Adrenal gland (tissue), 12 donors: Measurements from ENCODE around the gene KLF3. TPM values are rescaled to one million over a fixed set of nuclear protein-coding genes. Genes with fewer than 3 reads are reported as not detected.

Experiments used
- DNase-seq, 7 donors: peaks; one replicate each; pipeline ENCODE4 v3.0.0-alpha.2; 2019 to 2020
- H3K27ac ChIP-seq, 5 donors: fragments of 200-600 bp; sonication (generic) in 4 of 5; 1 replicate in 3 of 5; 2 replicates in 2 of 5; pipeline versions ENCODE4 v1.5.1 to v1.8.0; 2016 to 2020; ENCODE audit warnings: mild to moderate bottlenecking in 1 of 5
- H3K27me3 ChIP-seq: fragments of 200-600 bp; 2 replicates; pipeline ENCODE4 v1.8.0; 2021
- H3K36me3 ChIP-seq, 2 donors: fragments of 200-600 bp; replicated peaks in 1 of 2; 1 replicate in 1 of 2; 2 replicates in 1 of 2; pipeline versions ENCODE4 v1.5.1 to v1.8.0; 2018 to 2022
- H3K4me1 ChIP-seq, 2 donors: fragments of 200-600 bp; replicated peaks in 1 of 2; 1 replicate in 1 of 2; 2 replicates in 1 of 2; pipeline versions ENCODE4 v1.5.1 to v1.8.0; 2018 to 2021
- H3K4me3 ChIP-seq, 4 donors: fragments of 200-600 bp; sonication (generic) in 3 of 4; one replicate each; pipeline ENCODE4 v1.5.1; 2016 to 2018
- H3K9me3 ChIP-seq, 3 donors: fragments of 200-600 bp; sonication (generic) in 1 of 3; replicated peaks in 1 of 3; 1 replicate in 2 of 3; 2 replicates in 1 of 3; pipeline versions ENCODE4 v1.5.1 to v1.8.0; 2016 to 2021
- POLR2A ChIP-seq, 2 donors: fragments of 450-650 bp; IDR thresholded peaks; one replicate each; pipeline ENCODE4 v1.6.1; 2017; ENCODE audit warnings: antibody characterized with exemption in 2 of 2, mild to moderate bottlenecking in 2 of 2, moderate library complexity in 1 of 2
- WGBS, 4 donors: extraction: QIAGEN DNeasy Blood & Tissue Kit in 2 of 4; methylation state at CpG; one replicate each; pipeline versions ENCODE4 v1.1.5 to v1.1.7; 2013 to 2017; 5-methylcytosine and 5-hydroxymethylcytosine counted together
- intact Hi-C, 2 donors: fragments of 100-400 bp; cut with DNase I; formaldehyde crosslinking; loops; one replicate each; pipeline versions ENCODE4 v1.14.1 to v1.15.0; 2022 to 2023
- polyA plus RNA-seq, 3 donors: library from polyadenylated mRNA; stranded (reverse); fragments of 200-250 nt in 2 of 3; fragments of 350-450 nt in 1 of 3; fragmentation: Illumina TruSeq in 1 of 3; extraction: RNeasy Lipid Tissue Mini Kit (QIAGEN cat#74804) in 1 of 3; gene quantifications; one replicate each; pipeline ENCODE4 v1.2.3, GENCODE V29; 2013 to 2014
- total RNA-seq, 9 donors: library from RNA; depleted of rRNA in 4 of 9; stranded (reverse); fragments of >200 nt in 4 of 9; fragments of 120-200 nt in 1 of 9; fragmentation: NEBNext Ultra II Directional in 1 of 9; extraction: Animal tissue kit (Norgen Biotek cat#: 25700) in 1 of 9; gene quantifications; one replicate each; pipeline versions ENCODE4 v1.1.0 to v1.2.4, GENCODE V29; 2013 to 2023
- TF ChIP-seq, protein P1 (sequence below), 6 experiments: fragments of 450-650 bp in 4 of 6; fragments of 200-600 bp in 2 of 6; sonication (generic) in 1 of 6; IDR thresholded peaks; 1 replicate in 5 of 6; 2 replicates in 1 of 6; pipeline versions ENCODE4 v1.5.1 to v1.8.0; 2016 to 2021; ENCODE audit warnings: antibody characterized with exemption in 6 of 6, mild to moderate bottlenecking in 2 of 6, moderate library complexity in 1 of 6
- donor health status: healthy with polysubstance abuse.
- donor health status: Bipolar disorder and iron deficiency.
- donor health status: DM: yes; HTN: yes; CAD: no.
- donor health status: DM: no; HTN: no; CAD: no.
- donor health status: DM: no; HTN: no; CAD: no.
- donor health status: DM: yes; HTN: yes; CAD: no.

Gene KLF3
- total and polyA plus RNA-seq, 12 donors = 10.1 to 45.7 (median 38.0) TPM

- peak overlapping the region; percentile 22 to 99 (median 87) for H3K27ac ChIP-seq
- TF ChIP-seq POLR2A (IDR thresholded peaks at IDR 0.05) = peak in 1 of 2 donors; percentile 23
- TF ChIP-seq, protein P1, sequence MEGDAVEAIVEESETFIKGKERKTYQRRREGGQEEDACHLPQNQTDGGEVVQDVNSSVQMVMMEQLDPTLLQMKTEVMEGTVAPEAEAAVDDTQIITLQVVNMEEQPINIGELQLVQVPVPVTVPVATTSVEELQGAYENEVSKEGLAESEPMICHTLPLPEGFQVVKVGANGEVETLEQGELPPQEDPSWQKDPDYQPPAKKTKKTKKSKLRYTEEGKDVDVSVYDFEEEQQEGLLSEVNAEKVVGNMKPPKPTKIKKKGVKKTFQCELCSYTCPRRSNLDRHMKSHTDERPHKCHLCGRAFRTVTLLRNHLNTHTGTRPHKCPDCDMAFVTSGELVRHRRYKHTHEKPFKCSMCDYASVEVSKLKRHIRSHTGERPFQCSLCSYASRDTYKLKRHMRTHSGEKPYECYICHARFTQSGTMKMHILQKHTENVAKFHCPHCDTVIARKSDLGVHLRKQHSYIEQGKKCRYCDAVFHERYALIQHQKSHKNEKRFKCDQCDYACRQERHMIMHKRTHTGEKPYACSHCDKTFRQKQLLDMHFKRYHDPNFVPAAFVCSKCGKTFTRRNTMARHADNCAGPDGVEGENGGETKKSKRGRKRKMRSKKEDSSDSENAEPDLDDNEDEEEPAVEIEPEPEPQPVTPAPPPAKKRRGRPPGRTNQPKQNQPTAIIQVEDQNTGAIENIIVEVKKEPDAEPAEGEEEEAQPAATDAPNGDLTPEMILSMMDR (IDR thresholded peaks at IDR 0.05) = no peak
- H3K4me1 ChIP-seq = peaks cover 84 to 92% of the 10 kb centered on the region in 2 donors
- no peak for DNase-seq
- H3K9me3 ChIP-seq = no peaks in the 10 kb centered on the region
- intact Hi-C loops = no loop called here
- no peak overlapping the region for H3K4me3 ChIP-seq
- no peaks in the 10 kb centered on the region for H3K27me3 ChIP-seq
- no peaks in the 10 kb centered on the region for H3K36me3 ChIP-seq
- WGBS, 4 donors = 45 to 61% (median 53%) methylated on average over 3 of the region's 3 CpGs
Observed at GRCh38 chr4:38672074-38672396, 8.0 kb downstream of the KLF3 start.

GRCh38 chr4:38672397-38673129 is 8.6 kb downstream of the KLF3 start:
- H3K4me3 ChIP-seq = no peak overlapping the region
- TF ChIP-seq, protein P1 (IDR thresholded peaks at IDR 0.05) = no peak
- no peak for TF ChIP-seq POLR2A (IDR thresholded peaks at IDR 0.05)
- peak overlapping the region; percentile 22 to 99 (median 87) for H3K27ac ChIP-seq
- intact Hi-C loops = no loop called here
- H3K27me3 ChIP-seq = no peaks in the 10 kb centered on the region
- 38 to 48% (median 41%) methylated on average over 12 to 13 of the region's 13 CpGs for WGBS, 4 donors
- H3K4me1 ChIP-seq = peaks cover 81 to 89% of the 10 kb centered on the region in 2 donors
- peak in 4 of 7 donors; percentile 28 to 50 (median 39) for DNase-seq
- no peaks in the 10 kb centered on the region for H3K9me3 ChIP-seq
- no peaks in the 10 kb centered on the region for H3K36me3 ChIP-seq

GRCh38 chr4:38673130-38673978 is 9.4 kb downstream of the KLF3 start:
- DNase-seq = peak in 3 of 7 donors; percentile 33 to 50 (median 37)
- WGBS, 4 donors = 18 to 28% (median 25%) methylated on average over 6 to 7 of the region's 7 CpGs
- H3K4me3 ChIP-seq = no peak overlapping the region
- peak overlapping the region; percentile 22 to 99 (median 87) for H3K27ac ChIP-seq
- TF ChIP-seq, protein P1 (IDR thresholded peaks at IDR 0.05) = no peak
- TF ChIP-seq POLR2A (IDR thresholded peaks at IDR 0.05) = no peak
- no peaks in the 10 kb centered on the region for H3K9me3 ChIP-seq
- no peaks in the 10 kb centered on the region for H3K27me3 ChIP-seq
- no peaks in the 10 kb centered on the region for H3K36me3 ChIP-seq
- peaks cover 73 to 87% of the 10 kb centered on the region in 2 donors for H3K4me1 ChIP-seq
- intact Hi-C loops = no loop called here
